Activated naive CD4-positive, alpha-beta T cell treated with anti-CD3 and anti-CD28 coated beads, Interleukin-2, amount 10 ng/mL, durations not matched to agents 5 hours and 36 hours (primary cell): ENCODE results near the gene DDX52. TPM values are rescaled to one million over a fixed set of nuclear protein-coding genes. Genes with fewer than 3 reads are reported as not detected.

ENCODE experiments used
- microRNA-seq: library from miRNA; unstranded; fragments of <30 nt; microRNA quantifications from one replicate; pipeline ENCODE4 v1.2.0, GENCODE V29; 2022; ENCODE audit warnings: borderline microRNAs expressed, borderline replicate concordance
- total RNA-seq, 2 experiments: library from RNA; stranded (reverse); gene quantifications; one replicate each; pipeline ENCODE4 v1.2.3, GENCODE V29; 2021

Gene DDX52
- 10 to 100 TPM; 22.5 to 23.8 TPM for total RNA-seq

GRCh38 chr17:37643118-37643766, at the start of gene DDX52:
Gene DDX52, minus strand, starts transcription at chr17:37643446. Its CDS starts 26 bp downstream, at chr17:37643420.

GRCh38 chr17:37609170-37610040, 33.8 kb downstream of the DDX52 start, which contains the start of gene SYNRG:
Gene SYNRG, minus strand, starts transcription at chr17:37609418. Its CDS starts 63 bp downstream, at chr17:37609355.

Small RNA genes lying within 50 kb of the gene (microRNA-seq; reads per million reads assigned to microRNA genes)
- gene MIR378J, result not detected

Other genes starting within 250 kb of the DDX52 start
- gene ACACA, start 236.6 kb downstream of the DDX52 start, total RNA-seq, result 10 to 100 TPM; 37.3 to 41.9 TPM
- 10 to 100 TPM; 41.8 to 44.6 TPM for gene TADA2A, start 236.6 kb downstream of the DDX52 start, total RNA-seq
- gene DUSP14, start 153.6 kb downstream of the DDX52 start, total RNA-seq, result 10 to 100 TPM; 10.1 to 11.7 TPM
- 100 to 1,000 TPM; 121 to 131 TPM for gene SYNRG, start 34.0 kb downstream of the DDX52 start, total RNA-seq
- gene HNF1B, start 101.6 kb upstream of the DDX52 start, total RNA-seq, result not detected